ENCODE measurements around the gene VSTM2B.

VSTM2B gene

DNA sequence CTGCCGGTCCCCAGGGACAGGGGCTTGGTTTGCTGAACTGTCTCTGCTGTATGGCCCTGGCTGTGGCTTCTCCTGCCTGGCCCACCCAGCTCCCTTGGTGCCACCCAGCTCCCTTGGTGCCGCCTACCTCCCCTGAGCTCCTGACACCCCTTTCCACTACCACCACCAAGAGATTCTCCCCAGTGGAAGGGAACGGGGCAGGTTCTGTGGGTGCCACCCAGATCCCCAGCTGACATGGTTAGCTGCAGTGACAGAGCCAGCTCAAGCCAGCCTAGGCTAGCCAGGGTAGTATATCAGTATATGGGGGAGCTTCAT, 51.8 kb downstream of the VSTM2B start:
- DNase-seq (ENCODE audit: low read depth in 1 of 2, low spot score in 1 of 2), result no peak
- in situ Hi-C loops (cut with HindIII; ENCODE audit: low pct_unique_long_range_greater_than_20kb, low sequenced_read_pairs), result no loop called here
- no peak for TF ChIP-seq JUND (IDR thresholded peaks at IDR 0.05; ENCODE audit: low read depth)

- no peak for TF ChIP-seq JUND (IDR thresholded peaks at IDR 0.05; ENCODE audit: low read depth)
- in situ Hi-C loops (cut with HindIII; ENCODE audit: low pct_unique_long_range_greater_than_20kb, low sequenced_read_pairs), result no loop called here
- DNase-seq (ENCODE audit: low read depth in 1 of 2, low spot score in 1 of 2), result no peak
Observed at GRCh38 chr19:29578349-29578748, 52.6 kb downstream of the VSTM2B start.

DNA sequence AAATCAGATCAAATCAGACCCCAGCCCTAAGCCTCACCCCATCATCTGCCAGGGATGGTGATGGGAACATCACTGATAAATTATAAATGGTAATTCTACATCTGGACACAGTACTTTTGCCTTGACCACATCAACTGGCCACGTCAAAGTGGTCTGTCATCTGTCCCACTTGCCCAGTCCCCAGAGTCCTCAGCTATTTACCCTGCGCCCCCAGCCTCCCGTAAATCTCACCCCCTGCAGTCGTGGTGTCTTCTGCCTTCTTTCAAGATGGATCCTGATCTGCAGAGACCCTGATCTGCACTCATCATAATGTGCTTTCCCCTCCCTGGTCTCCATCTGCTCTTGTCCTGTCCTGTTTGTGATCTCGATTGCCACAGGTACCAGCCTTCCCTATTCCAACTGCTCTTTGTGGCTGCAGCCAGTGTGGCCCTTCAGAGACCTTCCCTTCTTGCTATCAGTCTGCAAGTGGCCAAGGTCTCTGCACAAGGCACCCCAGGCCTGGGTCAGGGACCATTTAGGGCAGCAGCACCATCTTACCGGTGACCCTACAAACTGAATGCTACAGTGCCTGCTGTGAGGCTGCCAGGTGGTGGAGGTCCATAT, 53.6 kb downstream of the VSTM2B start:
- DNase-seq (ENCODE audit: low read depth in 1 of 2, low spot score in 1 of 2), result no peak
- no peak for TF ChIP-seq JUND (IDR thresholded peaks at IDR 0.05; ENCODE audit: low read depth)
- in situ Hi-C loops (cut with HindIII; ENCODE audit: low pct_unique_long_range_greater_than_20kb, low sequenced_read_pairs), result no loop called here

DNA sequence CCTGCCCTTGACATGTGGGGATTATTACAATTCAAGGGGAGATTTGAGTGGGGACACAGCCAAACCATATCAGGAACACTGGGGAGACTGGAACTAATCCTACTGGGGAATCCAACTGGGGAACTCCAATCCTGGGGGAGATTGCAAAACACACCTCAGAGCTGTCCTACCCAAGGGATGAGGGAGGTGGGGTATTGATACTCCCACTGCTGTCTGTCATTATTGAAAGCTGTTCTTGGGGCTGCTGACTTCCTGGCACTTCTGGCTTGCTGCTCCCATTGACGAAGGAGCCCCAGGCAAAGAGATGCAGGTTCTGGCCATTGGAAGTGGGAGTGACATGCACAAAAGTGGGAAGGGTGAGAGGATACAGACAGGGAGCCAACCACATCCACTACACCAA, 55.6 kb downstream of the VSTM2B start:
- DNase-seq (ENCODE audit: low read depth in 1 of 2, low spot score in 1 of 2), result no peak
- in situ Hi-C loops (cut with HindIII; ENCODE audit: low pct_unique_long_range_greater_than_20kb, low sequenced_read_pairs), result no loop called here
- no peak for TF ChIP-seq JUND (IDR thresholded peaks at IDR 0.05; ENCODE audit: low read depth)

- no peak for DNase-seq (ENCODE audit: low read depth in 1 of 2, low spot score in 1 of 2)
- in situ Hi-C loops (cut with HindIII; ENCODE audit: low pct_unique_long_range_greater_than_20kb, low sequenced_read_pairs), result no loop called here
- no peak for TF ChIP-seq JUND (IDR thresholded peaks at IDR 0.05; ENCODE audit: low read depth)
Observed at GRCh38 chr19:29583196-29583999, 57.6 kb downstream of the VSTM2B start.

GRCh38 chr19:29586401-29586800, 60.6 kb downstream of the VSTM2B start:
- in situ Hi-C loops (cut with HindIII; ENCODE audit: low pct_unique_long_range_greater_than_20kb, low sequenced_read_pairs), result no loop called here
- no peak for TF ChIP-seq JUND (IDR thresholded peaks at IDR 0.05; ENCODE audit: low read depth)
- DNase-seq (ENCODE audit: low read depth in 1 of 2, low spot score in 1 of 2), result no peak

DNA sequence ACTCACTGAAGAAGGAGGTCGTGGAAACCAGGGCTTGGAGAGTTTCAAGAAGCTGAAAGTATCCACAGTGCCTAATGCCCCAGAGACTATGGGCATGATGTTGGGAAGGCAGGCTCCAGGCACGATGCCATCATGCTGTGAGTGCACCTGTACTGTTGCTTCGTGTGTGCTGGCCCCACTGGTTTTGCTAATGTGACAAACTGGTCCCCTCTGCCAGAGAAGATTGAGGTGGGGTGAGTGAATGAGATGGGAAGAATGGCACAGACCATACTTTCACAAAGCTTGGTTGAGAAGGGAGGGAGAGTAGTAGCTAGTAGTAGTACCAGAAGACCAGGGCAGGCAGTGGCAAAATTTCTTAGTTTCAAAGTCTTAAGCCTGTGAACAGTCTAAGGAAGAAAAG, 61.3 kb downstream of the VSTM2B start:
- no peak for DNase-seq (ENCODE audit: low read depth in 1 of 2, low spot score in 1 of 2)
- in situ Hi-C loops (cut with HindIII; ENCODE audit: low pct_unique_long_range_greater_than_20kb, low sequenced_read_pairs), result no loop called here
- no peak for TF ChIP-seq JUND (IDR thresholded peaks at IDR 0.05; ENCODE audit: low read depth)

- no peak for TF ChIP-seq JUND (IDR thresholded peaks at IDR 0.05; ENCODE audit: low read depth)
- in situ Hi-C loops (cut with HindIII; ENCODE audit: low pct_unique_long_range_greater_than_20kb, low sequenced_read_pairs), result no loop called here
- DNase-seq (ENCODE audit: low read depth in 1 of 2, low spot score in 1 of 2), result peak in 1 of 2 experiments; percentile 6
Observed at GRCh38 chr19:29587518-29587986, 61.8 kb downstream of the VSTM2B start.

GRCh38 chr19:29588095-29588494, 62.3 kb downstream of the VSTM2B start:
- DNase-seq (ENCODE audit: low read depth in 1 of 2, low spot score in 1 of 2), result no peak
- in situ Hi-C loops (cut with HindIII; ENCODE audit: low pct_unique_long_range_greater_than_20kb, low sequenced_read_pairs), result no loop called here
- TF ChIP-seq JUND (IDR thresholded peaks at IDR 0.05; ENCODE audit: low read depth), result no peak

GRCh38 chr19:29590278-29590677, 64.5 kb downstream of the VSTM2B start:
- DNase-seq (ENCODE audit: low read depth in 1 of 2, low spot score in 1 of 2), result no peak
- TF ChIP-seq JUND (IDR thresholded peaks at IDR 0.05; ENCODE audit: low read depth), result no peak
- in situ Hi-C loops (cut with HindIII; ENCODE audit: low pct_unique_long_range_greater_than_20kb, low sequenced_read_pairs), result no loop called here

DNA sequence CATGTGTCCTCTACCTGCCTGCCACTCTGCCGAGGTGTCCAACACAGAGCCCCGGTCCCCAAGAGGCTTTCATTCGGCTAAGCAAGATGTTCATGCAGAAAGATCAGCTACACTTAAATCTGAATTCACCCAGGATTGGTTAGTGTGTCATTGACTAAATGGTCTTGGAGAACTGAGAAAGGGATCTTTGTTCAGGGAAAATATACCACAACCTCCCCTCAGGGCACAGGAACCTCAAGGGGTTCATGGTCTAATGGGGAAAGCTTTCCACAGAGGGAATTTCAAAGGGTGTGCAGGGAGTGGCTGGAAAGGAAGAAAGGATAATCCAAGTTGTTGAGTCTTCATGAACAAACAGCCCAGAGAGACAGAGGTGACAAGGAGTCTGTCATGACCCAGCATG, 65.9 kb downstream of the VSTM2B start:
- DNase-seq (ENCODE audit: low read depth in 1 of 2, low spot score in 1 of 2), result no peak
- in situ Hi-C loops (cut with HindIII; ENCODE audit: low pct_unique_long_range_greater_than_20kb, low sequenced_read_pairs), result no loop called here
- TF ChIP-seq JUND (IDR thresholded peaks at IDR 0.05; ENCODE audit: low read depth), result no peak

DNA sequence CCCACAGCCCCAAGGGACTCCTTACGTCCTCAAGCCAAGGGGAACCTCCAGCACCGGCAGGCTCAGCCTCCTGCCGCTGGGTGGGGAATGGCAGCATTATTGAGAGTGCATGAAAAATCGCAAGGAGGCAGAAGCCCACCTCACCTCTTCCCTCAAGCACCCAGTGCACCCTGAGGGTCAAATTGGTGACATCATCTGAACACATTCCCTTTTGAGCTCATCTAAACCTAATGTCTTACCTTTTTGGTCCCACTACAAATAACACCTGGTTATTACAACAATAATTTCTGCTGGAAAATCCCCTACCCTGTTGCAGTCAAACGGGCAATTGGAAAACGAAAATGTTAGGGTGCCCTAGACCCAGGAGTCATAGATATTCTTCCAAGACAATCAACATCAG, 68.1 kb downstream of the VSTM2B start:
- in situ Hi-C loops (cut with HindIII; ENCODE audit: low pct_unique_long_range_greater_than_20kb, low sequenced_read_pairs), result no loop called here
- TF ChIP-seq JUND (IDR thresholded peaks at IDR 0.05; ENCODE audit: low read depth), result no peak

GRCh38 chr19:29596080-29596727, 70.4 kb downstream of the VSTM2B start:
- in situ Hi-C loops (cut with HindIII; ENCODE audit: low pct_unique_long_range_greater_than_20kb, low sequenced_read_pairs), result no loop called here
- TF ChIP-seq JUND (IDR thresholded peaks at IDR 0.05; ENCODE audit: low read depth), result no peak
- no peak for DNase-seq (ENCODE audit: low read depth in 1 of 2, low spot score in 1 of 2)

More for the DNA sequence above, 68.1 kb downstream of the VSTM2B start:
- no peak for DNase-seq (ENCODE audit: low read depth in 1 of 2, low spot score in 1 of 2)

Data from T47D (cell line).